Glutamatergic neuron (in vitro differentiated cells): ENCODE results near the gene TNP2. TPM values are rescaled to one million over a fixed set of nuclear protein-coding genes. Genes with fewer than 3 reads are reported as not detected.

ENCODE experiments used
- DNase-seq: peaks from one replicate; pipeline ENCODE4 v3.0.0; 2022
- H3K27ac Mint-ChIP-seq: one replicate; pipeline ENCODE4 v1.8.0; 2020; ENCODE audit warnings: mild to moderate bottlenecking, mixed read lengths, inconsistent platforms; ENCODE audit not compliant: unreplicated experiment
- H3K27me3 Mint-ChIP-seq: one replicate; pipeline ENCODE4 v1.8.0; 2020; ENCODE audit warnings: mild to moderate bottlenecking, moderate library complexity, mixed read lengths, inconsistent platforms; ENCODE audit not compliant: unreplicated experiment
- H3K36me3 Mint-ChIP-seq: one replicate; pipeline ENCODE4 v1.8.0; 2020; ENCODE audit warnings: mild to moderate bottlenecking, mixed read lengths, inconsistent platforms; ENCODE audit not compliant: unreplicated experiment
- H3K4me1 Mint-ChIP-seq: one replicate; pipeline ENCODE4 v1.8.0; 2020; ENCODE audit warnings: mild to moderate bottlenecking, low read depth, mixed read lengths, inconsistent platforms; ENCODE audit not compliant: unreplicated experiment
- H3K4me3 Mint-ChIP-seq: one replicate; pipeline ENCODE4 v1.8.0; 2020; ENCODE audit warnings: mild to moderate bottlenecking, mixed read lengths, inconsistent platforms; ENCODE audit not compliant: unreplicated experiment
- H3K9me3 Mint-ChIP-seq: one replicate; pipeline ENCODE4 v1.8.0; 2020; ENCODE audit warnings: mild to moderate bottlenecking, moderate library complexity, mixed read lengths, inconsistent platforms; ENCODE audit not compliant: unreplicated experiment
- CTCF ChIP-seq: fragments of 200-600 bp; sonication (generic); IDR thresholded peaks from one replicate; pipeline ENCODE4 v1.5.0; 2021; ENCODE audit not compliant: partially characterized antibody, unreplicated experiment
- total RNA-seq: library from RNA; stranded (reverse); fragmentation: NEBNext Ultra II Directional; extraction: Animal tissue kit (Norgen Biotek cat#: 25700); gene quantifications from one replicate; pipeline ENCODE4 v1.2.1, GENCODE V29; 2021; ENCODE audit not compliant: unreplicated experiment

The TNP2 gene
- total RNA-seq, 1 donor from 2014 or later = not detected

- H3K27ac Mint-ChIP-seq = no peak overlapping the region
- TF ChIP-seq CTCF = no peak
- peaks cover 1% of the 10 kb centered on the region for H3K27me3 Mint-ChIP-seq
- no peak for DNase-seq
- no peak overlapping the region for H3K4me3 Mint-ChIP-seq
- H3K36me3 Mint-ChIP-seq = no peaks in the 10 kb centered on the region
- H3K9me3 Mint-ChIP-seq = peaks cover 1% of the 10 kb centered on the region
- peaks cover 2% of the 10 kb centered on the region for H3K4me1 Mint-ChIP-seq
Measured at GRCh38 chr16:11272484-11272883, 3.4 kb upstream of the TNP2 start.

- DNase-seq = no peak
- Mint-ChIP-seq H3K27ac (no peak overlapping the region), H3K4me3 (no peak overlapping the region), H3K9me3 (peaks cover 1% of the 10 kb centered on the region), H3K4me1 (peaks cover 2% of the 10 kb centered on the region), H3K36me3 (no peaks in the 10 kb centered on the region), H3K27me3 (peaks cover 1% of the 10 kb centered on the region)
- no peak for TF ChIP-seq CTCF
Measured at GRCh38 chr16:11271610-11272009, 2.5 kb upstream of the TNP2 start.

- Mint-ChIP-seq H3K27me3 (peaks cover 1% of the 10 kb centered on the region), H3K9me3 (peaks cover 1% of the 10 kb centered on the region), H3K36me3 (no peaks in the 10 kb centered on the region), H3K4me3 (no peak overlapping the region), H3K4me1 (peaks cover 2% of the 10 kb centered on the region), H3K27ac (no peak overlapping the region)
- TF ChIP-seq CTCF = no peak
- no peak for DNase-seq
Measured at GRCh38 chr16:11270602-11271162, 1.6 kb upstream of the TNP2 start.

DNA sequence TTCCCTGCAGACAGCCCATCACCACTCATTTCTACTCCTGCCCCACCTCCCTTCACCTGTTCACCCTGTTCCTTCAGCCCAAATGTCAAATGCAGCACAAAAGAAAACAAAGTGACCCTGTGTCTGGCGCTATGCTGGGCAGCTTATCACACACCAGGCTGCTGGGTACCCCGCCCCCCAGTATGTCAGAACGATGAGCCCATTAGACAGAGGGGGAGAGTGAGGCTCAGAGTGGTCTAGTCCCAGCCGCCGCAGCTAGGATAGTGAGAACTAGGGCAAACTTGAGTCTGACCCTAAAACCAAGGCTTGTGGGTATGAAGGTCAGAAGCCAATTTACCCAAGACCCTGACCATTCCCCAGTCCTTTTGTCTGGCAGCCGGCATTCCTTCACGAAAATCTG is 4.0 kb downstream of the TNP2 start:
- TF ChIP-seq CTCF = no peak
- peaks cover under 1% of the 10 kb centered on the region for H3K9me3 Mint-ChIP-seq
- peaks cover 1% of the 10 kb centered on the region for H3K27me3 Mint-ChIP-seq
- no peak for DNase-seq
- no peak overlapping the region for H3K4me3 Mint-ChIP-seq
- no peak overlapping the region for H3K27ac Mint-ChIP-seq
- no peaks in the 10 kb centered on the region for H3K36me3 Mint-ChIP-seq
- no peaks in the 10 kb centered on the region for H3K4me1 Mint-ChIP-seq

- no peak for TF ChIP-seq CTCF
- no peak for DNase-seq
- no peak overlapping the region for H3K4me3 Mint-ChIP-seq
- H3K4me1 Mint-ChIP-seq = no peaks in the 10 kb centered on the region
- H3K9me3 Mint-ChIP-seq = peaks cover 3% of the 10 kb centered on the region
- H3K27me3 Mint-ChIP-seq = peaks cover 1% of the 10 kb centered on the region
- H3K27ac Mint-ChIP-seq = no peak overlapping the region
- H3K36me3 Mint-ChIP-seq = no peaks in the 10 kb centered on the region
Measured at GRCh38 chr16:11264155-11264832, 4.8 kb downstream of the TNP2 start.
